HL-60 (cell line): ENCODE results near the gene RBM26.

ENCODE experiments used
- DNase-seq, 2 experiments: peaks; one replicate each; pipeline ENCODE4 v3.0.0-alpha.2; 2010 to 2020; ENCODE audit warnings: low read depth in 1 of 2, low spot score in 1 of 2
- H3K27ac ChIP-seq: fragments of 250-450 bp; sonication (Bioruptor Pico); replicated peaks from 2 replicates; pipeline ENCODE4 v1.5.1; 2020; ENCODE audit warnings: mild to moderate bottlenecking, moderate library complexity
- H3K27me3 ChIP-seq: fragments of 250-450 bp; sonication (Bioruptor Pico); 2 replicates; pipeline ENCODE4 v1.5.1; 2021; ENCODE audit warnings: mild to moderate bottlenecking, moderate library complexity; ENCODE audit not compliant: insufficient read depth, poor library complexity, severe bottlenecking
- H3K4me3 ChIP-seq: replicated peaks from 2 replicates; pipeline ENCODE4 v1.5.1; 2011; ENCODE audit warnings: mild to moderate bottlenecking, control low read depth, low read length; ENCODE audit not compliant: insufficient read depth
- CTCF ChIP-seq: IDR thresholded peaks from one replicate; pipeline ENCODE4 v1.5.1; 2011; ENCODE audit warnings: low read length, control low read depth, inconsistent platforms; ENCODE audit not compliant: insufficient read depth
- GABPA ChIP-seq: IDR thresholded peaks from 2 replicates; pipeline ENCODE4 v1.6.1; 2012; ENCODE audit warnings: low read depth
- POLR2AphosphoS5 ChIP-seq: IDR thresholded peaks from 2 replicates; pipeline ENCODE4 v1.6.1; 2012; ENCODE audit warnings: low read depth
- REST ChIP-seq: IDR thresholded peaks from 2 replicates; pipeline ENCODE4 v1.6.1; 2012; ENCODE audit warnings: low read depth; ENCODE audit not compliant: insufficient replicate concordance
- SPI1 ChIP-seq: IDR thresholded peaks from 2 replicates; pipeline ENCODE4 v1.6.1; 2012; ENCODE audit warnings: low read depth, mild to moderate bottlenecking, borderline replicate concordance

RBM26 gene

GRCh38 chr13:79290595-79291244, 115.3 kb downstream of the RBM26 start:
- DNase-seq: no peak
- no peak overlapping the region for H3K27ac ChIP-seq
- TF ChIP-seq SPI1 (no peak), POLR2AphosphoS5 (no peak), GABPA (no peak), CTCF (no peak), REST (no peak)
- H3K27me3 ChIP-seq: no peaks in the 10 kb centered on the region
- H3K4me3 ChIP-seq: no peak overlapping the region

- peak in 1 of 2 experiments; percentile 79 for DNase-seq
- H3K27me3 ChIP-seq: no peaks in the 10 kb centered on the region
- TF ChIP-seq REST (no peak), SPI1 (peak; percentile 93)
Observed at GRCh38 chr13:79289571-79289970, 116.5 kb downstream of the RBM26 start.

GRCh38 chr13:79287939-79288795, 117.9 kb downstream of the RBM26 start:
- no peak for DNase-seq
- TF ChIP-seq SPI1 (no peak), REST (no peak), GABPA (no peak), POLR2AphosphoS5 (no peak), CTCF (no peak)
- H3K27me3 ChIP-seq: no peaks in the 10 kb centered on the region
- H3K4me3 ChIP-seq: no peak overlapping the region
- H3K27ac ChIP-seq: no peak overlapping the region

More at GRCh38 chr13:79289571-79289970, 116.5 kb downstream of the RBM26 start:
- Histone ChIP-seq H3K27ac (no peak overlapping the region), H3K4me3 (no peak overlapping the region)
